ENCODE data around the gene LCN15.
"Not testable (repeated sequence)": the region's sequence is repeated elsewhere in the genome, so short reads cannot be mapped to it uniquely, and the experiment has no call there.

The LCN15 gene

DNA sequence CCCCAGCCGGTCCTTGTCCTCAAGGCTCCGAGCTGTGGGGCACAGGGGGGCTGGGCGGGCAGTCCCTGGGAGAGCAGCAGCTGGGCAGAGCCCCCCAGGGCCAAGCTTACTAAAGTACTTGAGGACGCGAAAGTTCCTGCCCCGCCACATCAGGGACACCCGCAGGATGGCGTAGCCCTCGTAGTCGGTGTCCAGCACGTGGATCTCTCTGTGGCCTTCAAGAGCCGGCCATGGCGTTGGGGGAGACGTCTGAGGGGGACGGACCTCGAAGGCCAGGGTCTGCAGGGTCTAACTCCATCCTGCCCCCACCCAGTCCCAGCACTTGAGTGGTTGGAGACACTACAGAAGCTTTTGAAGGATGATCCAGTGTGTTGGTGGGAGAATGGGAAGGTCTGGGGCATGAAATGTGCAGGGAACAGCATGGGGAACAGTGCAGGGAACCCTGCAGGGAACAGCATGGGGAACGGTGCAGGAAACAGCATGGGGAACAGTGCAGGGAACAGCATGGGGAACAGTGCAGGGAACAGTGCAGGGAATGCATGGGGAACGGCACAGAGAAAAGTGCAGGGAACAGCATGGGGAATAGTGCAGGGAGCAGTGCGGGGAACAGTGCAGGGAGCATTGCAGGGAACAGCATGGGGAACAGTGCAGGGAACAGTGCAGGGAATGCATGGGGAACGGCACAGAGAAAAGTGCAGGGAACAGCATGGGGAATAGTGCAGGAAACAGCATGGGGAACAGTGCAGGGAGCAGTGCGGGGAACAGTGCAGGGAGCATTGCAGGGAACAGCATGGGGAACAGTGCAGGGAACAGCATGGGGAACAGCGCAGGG lies 8.8 kb downstream of the LCN15 start:
- DNase-seq (ENCODE audit: low read depth) = not testable (repeated sequence)

DNA sequence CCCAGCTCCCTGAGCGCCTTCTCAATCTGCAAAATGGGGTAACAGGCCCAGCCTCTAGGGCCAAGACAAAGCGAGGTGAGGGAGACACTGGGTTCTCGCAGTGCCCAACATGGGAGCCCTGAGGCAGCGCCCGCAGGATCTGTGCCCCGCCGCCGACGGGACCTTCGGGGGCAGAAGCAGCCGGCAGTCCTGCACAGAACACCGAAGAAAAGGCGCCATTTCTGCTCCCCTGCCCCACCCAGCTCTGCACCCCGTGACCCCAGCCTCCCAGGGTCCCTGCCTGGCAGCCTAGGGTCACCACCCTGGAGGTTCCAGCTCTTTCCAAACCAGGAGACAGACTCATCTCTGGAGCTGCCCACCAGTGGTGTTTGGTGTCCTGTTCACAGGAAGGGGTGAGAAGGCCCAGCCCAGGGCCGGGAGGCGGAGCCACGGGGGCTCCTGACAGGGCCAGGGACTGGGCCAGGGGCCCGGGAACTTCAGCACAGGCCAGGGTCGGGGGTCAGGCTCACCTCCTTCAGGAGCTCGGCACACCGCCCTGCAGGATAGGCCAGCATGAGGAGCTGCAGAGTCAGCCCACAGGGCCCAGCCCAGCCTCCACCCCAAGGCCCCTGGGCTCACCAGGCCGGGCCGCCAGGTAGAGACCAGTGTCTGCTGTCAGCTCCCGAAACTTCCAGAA lies 9.6 kb downstream of the LCN15 start:
- DNase-seq (ENCODE audit: low read depth) = no peak

DNA sequence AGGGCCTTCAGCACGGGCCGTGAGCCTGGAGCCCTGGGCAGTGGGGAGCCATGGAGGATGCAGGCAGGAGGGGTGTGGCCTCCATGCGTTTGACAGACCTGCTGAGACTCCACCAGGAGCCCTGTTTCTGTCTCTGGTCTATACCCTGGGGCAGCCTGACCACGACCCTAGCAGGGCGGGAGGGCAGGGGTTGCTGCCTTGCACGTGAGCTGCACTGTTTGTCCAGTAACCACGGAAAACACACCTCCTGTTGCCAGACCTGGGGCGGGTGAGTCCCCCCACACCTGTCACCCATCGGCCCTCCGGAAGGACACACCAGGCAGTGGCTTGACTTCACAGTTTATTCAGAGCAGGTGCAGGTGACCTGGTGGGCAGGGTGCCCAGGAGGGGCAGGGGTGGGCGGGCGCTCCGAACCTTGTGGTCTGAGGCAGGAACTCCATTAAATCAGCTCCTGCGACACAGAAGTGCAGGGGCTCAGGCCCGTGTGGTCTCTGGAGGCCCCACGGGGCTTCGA lies 10.2 kb downstream of the LCN15 start:
- DNase-seq (ENCODE audit: low read depth) = no peak

DNA sequence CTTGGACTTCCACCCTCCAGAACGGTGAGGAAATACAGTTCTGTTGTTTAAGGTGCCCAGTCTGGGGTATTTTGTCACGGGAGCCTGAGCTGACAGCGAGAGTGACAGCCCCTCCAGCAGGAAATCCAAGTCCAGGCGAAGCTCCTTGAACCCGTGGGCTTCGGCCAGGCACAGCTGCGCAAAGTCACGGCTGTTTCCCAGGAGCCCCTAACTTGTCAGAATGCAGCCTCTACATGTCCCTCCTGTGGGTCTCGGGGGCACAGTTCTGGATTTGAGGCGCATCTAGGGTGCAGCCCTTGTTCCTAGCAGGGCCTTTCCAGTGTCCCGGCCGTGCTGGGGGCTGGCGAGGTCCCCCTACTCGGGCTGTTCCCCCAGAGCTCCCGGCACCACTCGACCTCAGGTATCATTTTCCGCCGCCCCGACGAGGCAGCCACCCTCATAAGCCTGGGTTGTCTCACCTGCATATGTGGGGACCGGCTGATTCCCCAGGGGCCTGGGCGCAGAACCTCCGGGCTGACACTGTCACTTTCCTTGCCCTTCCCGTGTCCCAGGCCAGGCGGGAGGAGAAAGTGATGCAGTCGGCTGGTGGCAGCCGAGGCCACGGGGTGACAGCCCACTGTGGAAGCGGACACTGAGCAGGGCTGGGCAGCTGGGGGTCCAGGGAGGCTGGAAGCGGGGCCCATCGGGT lies 10.8 kb downstream of the LCN15 start:
- no peak for DNase-seq (ENCODE audit: low read depth)

DNA sequence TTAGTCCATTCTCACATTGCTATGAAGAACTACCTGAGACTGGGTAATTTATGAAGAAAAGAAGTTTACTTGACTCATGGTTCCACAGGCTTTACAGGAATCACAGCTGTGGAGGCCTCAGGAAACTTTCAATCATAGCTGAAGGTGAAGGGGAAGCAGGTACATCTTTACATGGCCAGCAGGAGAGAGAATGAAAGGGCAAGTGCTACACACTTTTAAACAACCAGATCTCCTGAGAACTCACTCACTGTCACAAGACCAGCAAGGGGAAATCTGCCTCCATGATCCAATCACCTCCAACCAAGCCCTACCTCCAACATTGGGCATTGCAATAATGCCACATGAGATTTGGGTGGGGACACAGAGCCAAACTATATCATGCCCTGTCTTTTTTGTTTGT lies 12.5 kb downstream of the LCN15 start:
- no peak for DNase-seq (ENCODE audit: low read depth)

DNA sequence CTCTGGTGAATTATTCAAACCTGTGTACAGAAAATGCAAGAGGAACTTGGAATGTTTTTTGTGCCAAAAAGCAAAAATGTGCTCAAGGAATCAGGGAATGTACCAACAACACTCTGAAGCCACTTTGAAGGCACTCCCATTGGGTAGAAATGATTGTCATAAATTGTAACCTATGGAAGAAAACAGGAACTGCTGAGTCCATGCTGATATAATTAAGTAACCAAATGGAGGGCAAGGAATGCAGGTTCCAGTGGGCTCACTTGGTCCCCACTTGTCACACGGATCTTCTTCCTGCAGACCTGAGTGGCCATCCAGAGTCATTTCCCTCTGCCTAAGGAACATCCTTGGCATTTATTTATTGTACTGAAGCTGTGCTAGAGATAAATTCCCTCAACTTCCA lies 13.1 kb downstream of the LCN15 start:
- no peak for DNase-seq (ENCODE audit: low read depth)

DNA sequence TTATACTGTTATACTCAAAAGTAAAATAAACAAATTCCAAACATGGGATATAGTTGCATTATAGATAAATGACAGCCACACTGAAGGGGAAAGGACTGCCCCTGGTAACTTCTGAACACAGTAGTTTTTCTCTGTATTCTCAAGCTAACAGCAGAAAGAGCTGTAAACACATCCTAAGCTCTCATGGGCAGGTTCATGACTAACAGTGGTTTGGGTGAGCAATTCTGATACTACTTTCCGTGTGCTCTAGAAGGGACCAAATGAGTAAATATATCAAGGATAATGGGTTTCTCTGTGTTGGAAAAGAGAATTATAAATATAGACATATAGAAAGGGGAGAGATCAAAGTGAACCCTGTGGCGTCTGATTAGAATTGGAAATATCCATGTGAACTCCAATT lies 13.8 kb downstream of the LCN15 start:
- DNase-seq (ENCODE audit: low read depth) = no peak

DNA sequence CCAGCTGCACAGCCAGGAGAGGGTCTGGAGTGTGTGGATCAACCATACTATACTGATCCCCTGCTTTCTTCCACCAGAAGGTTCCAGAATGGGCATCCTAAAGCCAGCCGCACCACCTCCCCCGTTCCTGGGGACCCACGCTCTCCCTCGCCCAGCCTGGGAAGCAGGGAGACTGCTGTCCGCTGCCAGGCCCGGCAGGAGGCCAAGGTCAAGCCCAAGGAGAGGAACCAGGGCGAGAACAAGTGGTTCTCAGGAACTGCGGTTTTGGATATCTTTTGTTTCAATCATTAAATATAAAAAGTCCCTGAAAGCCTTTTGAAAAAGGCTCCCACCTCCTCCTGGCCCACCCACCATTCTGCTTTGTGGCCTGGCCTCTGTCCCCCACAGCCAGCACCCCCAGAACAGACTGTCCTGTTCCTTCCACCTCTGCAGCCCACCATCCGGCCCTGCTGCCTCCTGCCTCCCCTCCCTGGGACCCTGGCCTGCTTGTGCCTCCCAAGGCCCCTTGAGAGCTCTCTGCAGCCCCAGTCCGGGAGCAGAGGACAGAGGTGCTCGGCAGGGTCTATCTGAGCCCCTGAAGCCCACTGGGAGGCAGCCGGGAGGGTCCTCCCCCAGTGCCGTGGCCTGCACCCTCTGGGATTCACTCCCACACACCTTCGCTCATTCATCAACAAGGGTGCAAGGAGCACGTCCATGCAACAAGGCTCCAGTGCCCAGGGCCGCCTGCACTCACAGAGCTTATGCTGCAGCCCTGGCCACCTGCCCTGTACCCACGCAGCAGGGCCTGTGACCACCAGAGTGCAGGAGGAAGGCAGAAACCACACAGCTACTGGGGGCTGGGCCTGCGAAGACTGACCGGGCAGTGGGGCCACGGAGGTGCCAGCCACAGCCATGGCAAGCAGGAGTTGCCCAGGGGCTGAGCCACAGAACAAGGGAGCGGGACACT lies 15.4 kb downstream of the LCN15 start:
- no peak for DNase-seq (ENCODE audit: low read depth)

DNA sequence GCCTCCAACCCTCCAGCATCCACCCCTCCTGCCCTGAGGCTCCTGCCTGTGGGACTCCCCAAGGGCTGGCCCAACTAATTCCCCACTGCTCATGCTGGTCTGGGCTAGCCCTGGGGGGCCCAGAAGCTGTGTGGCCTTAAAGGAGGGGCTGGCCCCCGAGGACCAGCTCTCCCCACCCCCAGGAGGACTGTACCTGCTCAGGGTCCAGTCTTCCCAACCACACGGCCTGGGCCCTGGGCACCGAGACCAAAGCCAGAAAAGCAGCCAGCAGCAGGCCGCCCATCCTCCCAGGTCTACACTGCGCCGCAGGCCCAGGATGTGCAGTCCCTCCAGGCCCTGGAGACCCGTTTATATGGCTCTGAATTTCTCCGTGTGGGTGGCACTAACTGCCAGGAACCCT lies 16.1 kb downstream of the LCN15 start, which contains the start of gene LCN6:
Gene LCN6 (minus strand): TSS at position 325 of the 400 bp plus-strand sequence. CDS start 42 bp downstream, at position 283.
- no peak for DNase-seq (ENCODE audit: low read depth)

DNA sequence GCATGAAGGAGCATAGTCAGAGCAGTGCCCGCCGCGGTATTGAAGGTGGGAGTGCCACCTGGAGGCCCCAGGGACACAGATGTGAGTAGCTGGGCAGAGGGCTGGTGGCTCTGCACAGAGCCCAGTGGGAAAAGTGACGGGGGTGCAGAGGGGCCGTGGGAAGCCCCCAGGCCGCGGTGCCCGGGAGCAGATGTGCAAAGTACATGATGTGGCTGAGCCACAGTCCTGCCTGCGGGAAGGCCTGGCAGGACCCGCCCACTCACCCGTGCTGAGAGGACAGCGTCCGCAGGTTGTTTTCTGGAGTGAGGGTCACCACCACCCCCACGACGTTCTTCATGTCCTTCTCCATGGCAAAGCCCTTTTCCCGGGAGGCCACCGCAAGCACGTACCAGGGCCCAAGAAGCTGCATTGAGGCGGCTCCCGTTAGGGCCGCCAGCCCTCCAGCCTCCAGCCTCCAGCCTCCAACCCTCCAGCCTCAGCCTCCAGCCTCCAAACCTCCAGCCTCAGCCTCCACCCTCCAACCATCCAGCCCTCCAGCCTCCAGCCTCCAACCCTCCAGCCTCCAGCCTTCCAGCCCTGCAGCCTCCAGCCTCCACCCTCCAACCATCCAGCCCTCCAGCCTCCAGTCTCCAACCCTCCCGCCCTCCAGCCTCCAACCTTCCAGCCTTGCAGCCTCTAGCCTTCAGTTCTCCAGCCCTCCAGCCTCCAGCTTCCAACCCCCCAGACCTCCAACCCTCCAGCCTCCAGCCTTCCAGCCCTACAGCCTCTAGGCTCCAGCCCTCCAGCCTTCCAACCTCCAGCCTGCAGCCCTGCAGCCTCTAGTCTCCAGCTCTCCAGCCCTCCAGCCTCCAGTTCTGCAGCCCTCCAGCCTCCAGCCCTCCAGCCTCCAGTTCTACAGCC lies 16.9 kb downstream of the LCN15 start:
- no peak for DNase-seq (ENCODE audit: low read depth)

DNA sequence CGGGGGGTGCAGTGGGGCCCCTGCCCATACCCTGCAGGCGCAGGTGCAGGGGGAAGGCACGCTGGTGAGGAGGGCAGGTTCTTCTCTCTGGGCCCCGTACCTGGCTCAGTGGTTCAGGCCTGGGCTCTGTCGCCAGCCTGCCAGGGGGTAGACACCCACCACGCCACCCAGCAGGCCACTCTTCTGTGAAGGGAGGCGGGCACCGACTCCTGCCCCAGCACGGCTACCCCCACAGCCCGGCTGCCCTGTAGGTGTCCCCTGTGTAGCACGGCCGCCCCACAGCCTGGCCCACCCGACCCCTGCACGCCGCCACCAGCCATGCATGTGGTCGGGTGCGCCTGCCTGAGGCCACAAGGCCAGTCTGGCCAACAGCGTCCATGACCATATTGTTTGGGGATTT lies 17.7 kb downstream of the LCN15 start:
- DNase-seq (ENCODE audit: low read depth) = no peak

DNA sequence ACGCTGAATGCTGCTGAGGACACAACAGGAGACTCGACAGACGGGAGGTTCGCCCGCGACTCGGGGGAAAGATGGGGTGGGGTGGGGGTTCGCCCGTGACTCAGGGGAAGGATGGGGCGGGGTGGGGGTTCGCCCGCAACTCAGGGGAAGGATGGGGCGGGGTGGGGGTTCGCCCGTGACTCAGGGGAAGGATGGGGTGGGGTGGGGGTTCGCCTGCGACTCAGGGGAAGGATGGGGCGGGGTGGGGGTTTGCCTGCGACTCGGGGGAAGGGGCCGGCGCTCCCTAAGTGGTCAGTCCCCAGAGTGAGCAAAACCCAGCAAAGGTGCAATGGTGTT lies 18.2 kb downstream of the LCN15 start:
- DNase-seq (ENCODE audit: low read depth) = no peak

DNA sequence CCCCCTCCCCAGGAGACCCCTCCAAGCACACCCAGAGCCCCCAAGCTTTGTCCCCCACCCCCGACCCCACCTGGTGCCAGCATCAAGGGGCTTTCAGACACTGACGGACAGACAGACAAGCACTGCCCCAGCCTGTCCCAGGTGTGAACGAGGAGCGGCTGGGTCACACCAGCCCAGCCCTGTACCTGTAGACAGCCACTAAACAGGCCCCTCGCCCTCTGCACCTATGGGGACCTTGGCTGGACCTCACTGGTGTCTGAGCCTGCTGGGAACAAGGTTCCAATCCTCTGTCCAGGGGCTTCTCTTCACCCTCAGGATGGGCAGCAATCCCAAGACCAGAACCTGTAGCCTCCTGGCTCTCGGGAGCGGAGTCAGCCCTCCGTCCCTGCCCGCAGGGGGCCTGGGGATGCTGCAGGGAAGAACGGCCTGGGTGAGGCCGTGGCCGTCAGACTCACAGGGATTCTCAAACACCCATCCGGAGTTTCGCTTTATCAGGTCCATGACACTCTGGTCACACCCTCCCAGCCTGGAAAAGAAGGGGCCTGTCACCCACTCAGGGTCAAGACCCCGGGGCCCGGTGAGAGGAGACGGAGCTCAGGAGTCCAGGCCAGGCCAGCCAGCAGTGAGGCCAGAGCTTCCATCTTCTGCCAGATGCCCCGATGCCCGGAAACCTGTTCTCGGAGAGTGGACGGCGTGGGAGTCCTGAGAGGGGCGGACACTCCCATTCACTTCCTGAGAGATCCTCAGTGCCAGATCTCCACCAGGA lies 18.7 kb downstream of the LCN15 start:
- DNase-seq (ENCODE audit: low read depth) = no peak

DNA sequence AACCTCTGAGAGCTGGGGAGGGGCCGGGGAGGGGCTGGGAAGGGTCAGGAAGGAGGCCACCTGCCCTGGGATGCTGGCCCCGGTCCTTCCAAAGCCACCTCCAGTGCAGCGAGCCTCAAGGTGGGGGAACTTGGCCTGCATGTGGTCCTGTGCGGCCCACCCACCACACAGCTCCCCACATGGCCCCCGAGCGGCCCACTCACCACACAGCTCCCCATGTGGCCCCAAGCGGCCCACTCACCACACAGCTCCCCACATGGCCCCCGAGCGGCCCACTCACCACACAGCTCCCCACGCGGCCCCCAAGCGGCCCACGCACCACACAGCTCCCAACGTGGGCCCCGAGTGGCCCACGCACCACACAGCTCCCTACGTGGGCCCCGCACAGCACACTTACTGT lies 19.5 kb downstream of the LCN15 start:
- DNase-seq (ENCODE audit: low read depth) = no peak

DNA sequence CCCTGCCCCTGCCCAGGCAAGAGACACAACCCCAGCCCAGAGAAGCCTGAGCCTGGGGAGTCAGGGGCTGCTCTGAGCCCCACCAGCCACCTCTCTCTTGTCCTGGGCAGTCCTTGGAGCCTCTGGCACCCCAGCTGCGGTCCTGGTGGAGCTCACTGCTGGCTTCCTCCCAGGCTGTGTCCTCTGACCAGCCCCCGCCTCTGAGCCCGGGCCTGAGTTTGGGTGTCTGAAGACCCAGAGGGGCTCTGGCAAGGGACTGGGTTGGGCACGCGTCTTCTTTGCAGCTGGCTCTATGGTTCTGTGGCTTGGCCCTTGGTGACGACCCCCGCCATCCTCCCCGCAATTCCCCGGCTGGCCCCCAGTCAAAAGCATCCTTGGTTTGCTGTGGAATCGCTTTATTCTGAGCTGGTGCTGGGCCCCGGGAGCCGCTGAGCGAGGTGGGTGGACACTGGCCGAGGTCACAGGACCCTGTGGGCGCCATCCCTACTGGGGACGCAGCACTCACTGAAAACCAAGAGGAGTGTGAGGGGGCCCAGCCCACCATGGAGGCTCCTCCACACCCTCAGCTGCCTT lies 20.6 kb downstream of the LCN15 start:
- no peak for DNase-seq (ENCODE audit: low read depth)

DNA sequence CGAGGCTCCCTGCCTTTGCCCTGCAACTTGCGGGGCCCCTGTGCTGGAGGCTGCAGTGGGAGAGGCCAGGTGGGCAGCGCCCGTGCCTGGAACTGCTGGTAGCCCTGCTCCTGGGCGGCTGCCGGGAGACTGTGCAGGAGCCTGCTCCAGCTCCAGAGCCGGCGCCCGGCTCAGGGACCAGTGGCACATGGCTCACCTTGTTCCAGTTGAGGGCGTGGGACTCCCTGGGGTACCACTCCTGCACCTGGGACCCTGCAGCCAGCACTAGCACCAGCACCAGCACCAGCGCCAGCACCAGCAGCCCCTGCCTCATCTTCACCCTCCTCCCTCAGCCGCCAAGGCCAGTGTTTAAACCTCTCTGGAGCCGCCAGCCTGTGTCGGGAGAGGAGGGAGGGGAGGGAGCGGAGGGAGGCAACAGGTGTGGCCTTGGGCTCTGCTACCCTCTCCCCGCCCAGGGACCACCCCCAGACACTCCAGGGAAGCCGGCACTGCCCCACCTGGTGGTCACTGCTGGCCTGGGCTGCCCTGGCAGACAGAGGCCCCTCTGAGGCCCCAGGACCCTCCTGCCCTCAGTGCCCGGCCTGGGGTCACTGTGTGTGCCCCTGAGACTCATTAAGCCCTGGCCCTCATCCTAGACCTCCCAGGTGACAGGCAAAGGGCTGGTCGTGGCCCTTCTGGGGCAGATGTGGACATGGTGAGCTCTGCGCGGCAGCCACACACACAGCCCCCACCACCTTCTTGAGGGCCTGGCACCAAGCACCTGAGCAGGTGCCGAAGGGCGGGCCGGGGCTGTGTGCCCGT lies 21.5 kb downstream of the LCN15 start, which contains the start of gene LCN10:
Gene LCN10 (minus strand): TSS at position 350 of the 801 bp plus-strand sequence. CDS start 37 bp downstream, at position 313.
- no peak for DNase-seq (ENCODE audit: low read depth)

DNA sequence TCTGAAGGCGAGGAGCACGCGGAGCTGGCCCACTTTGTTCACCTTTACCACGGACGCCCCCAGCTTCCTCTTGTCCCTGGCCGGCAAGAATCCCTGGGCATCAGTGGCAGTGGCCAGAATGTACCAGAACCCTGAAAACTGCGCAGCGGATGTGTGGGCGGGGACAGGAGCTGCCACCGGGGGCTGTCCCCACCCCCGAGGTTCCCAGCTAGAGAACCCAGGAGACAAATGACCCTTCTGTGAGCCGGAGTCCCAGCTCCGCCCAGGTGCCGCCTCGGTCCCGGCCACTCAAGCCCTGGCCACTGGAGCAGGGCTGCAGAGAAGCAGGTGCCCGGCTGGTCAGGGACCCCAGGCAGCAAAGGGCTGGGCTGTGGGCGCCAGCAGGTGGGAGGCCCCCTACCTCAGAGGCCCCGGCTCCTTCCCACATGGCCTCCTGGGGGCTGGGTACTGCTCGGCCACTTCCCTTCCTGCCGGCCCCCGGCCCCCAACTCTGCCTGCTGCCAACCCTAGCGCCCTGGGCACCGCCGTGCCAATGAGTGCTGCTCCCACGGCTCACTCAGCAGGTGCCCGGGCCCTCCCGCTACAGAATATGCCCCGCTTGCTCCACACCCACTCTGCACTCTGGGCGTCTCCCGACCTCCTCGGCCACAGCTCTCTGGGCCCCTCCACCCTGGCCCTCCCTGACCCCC lies 22.3 kb downstream of the LCN15 start:
- DNase-seq (ENCODE audit: low read depth) = no peak

Measured in activated T-helper 9 cell treated with anti-CD3 and anti-CD28 coated beads, Interleukin-2, amount 50 U/mL, for 16 hours (primary cell).